MM.1S (cell line): ENCODE results near the gene LCN10.

Experiments
- EZH2 ChIP-seq: fragments of 300-600 bp; sonication (generic); optimal IDR thresholded peaks from 2 replicates; pipeline ENCODE3; 2017; ENCODE audit warnings: low read depth, mild to moderate bottlenecking, antibody characterized with exemption, low read length, mixed read lengths
- EZH2phosphoT487 ChIP-seq: fragments of 300-600 bp; sonication (generic); IDR thresholded peaks from 2 replicates; pipeline ENCODE4 v1.6.1; 2018; ENCODE audit warnings: antibody characterized with exemption, low read length
- TF ChIP-seq, protein P1 (sequence below): fragments of 300-600 bp; sonication (generic); IDR thresholded peaks from 2 replicates; pipeline ENCODE4 v1.5.1; 2016; ENCODE audit warnings: antibody characterized with exemption, low read length, mixed read lengths

DNA sequence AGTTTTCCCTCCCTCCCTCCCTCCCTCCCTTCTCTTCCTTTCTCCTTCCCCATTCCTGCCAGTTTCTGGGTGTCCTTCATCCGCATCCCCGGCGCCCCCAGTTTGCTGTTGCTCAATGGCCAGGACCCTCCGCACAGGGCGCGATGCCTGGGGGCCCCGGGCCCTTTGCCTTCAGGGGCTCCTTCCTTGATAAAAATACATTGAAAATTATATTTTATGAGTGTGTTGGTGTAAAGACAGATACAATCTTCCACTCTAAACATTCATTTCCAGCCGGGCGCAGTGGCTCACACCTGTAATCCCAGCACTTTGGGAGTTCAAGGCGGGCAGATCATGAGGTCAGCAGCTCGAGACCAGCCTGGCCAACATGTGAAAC lies 47.9 kb downstream of the LCN10 start:
- TF ChIP-seq, protein P1, sequence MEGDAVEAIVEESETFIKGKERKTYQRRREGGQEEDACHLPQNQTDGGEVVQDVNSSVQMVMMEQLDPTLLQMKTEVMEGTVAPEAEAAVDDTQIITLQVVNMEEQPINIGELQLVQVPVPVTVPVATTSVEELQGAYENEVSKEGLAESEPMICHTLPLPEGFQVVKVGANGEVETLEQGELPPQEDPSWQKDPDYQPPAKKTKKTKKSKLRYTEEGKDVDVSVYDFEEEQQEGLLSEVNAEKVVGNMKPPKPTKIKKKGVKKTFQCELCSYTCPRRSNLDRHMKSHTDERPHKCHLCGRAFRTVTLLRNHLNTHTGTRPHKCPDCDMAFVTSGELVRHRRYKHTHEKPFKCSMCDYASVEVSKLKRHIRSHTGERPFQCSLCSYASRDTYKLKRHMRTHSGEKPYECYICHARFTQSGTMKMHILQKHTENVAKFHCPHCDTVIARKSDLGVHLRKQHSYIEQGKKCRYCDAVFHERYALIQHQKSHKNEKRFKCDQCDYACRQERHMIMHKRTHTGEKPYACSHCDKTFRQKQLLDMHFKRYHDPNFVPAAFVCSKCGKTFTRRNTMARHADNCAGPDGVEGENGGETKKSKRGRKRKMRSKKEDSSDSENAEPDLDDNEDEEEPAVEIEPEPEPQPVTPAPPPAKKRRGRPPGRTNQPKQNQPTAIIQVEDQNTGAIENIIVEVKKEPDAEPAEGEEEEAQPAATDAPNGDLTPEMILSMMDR, result no peak
- TF ChIP-seq EZH2 (no peak), EZH2phosphoT487 (no peak)
